ENCODE results near the gene SPATA24. TPM values are rescaled to one million over a fixed set of nuclear protein-coding genes. Genes with fewer than 3 reads are reported as not detected.

SPATA24 gene
- total RNA-seq, 1 experiment from 2014 or later = 6.5 TPM

GRCh38 chr5:139374909-139375308 lies 29.0 kb downstream of the SPATA24 start:
- Histone ChIP-seq H2AFZ (no peak overlapping the region), H3K9me3 (ENCODE audit: insufficient read depth, low read depth) (no peaks in the 10 kb centered on the region), H3K4me3 (no peak overlapping the region), H3K4me2 (no peak overlapping the region), H3K4me1 (replicated peaks; ENCODE audit: insufficient read depth) (peaks cover 33% of the 10 kb centered on the region), H3K79me2 (ENCODE audit: low read depth) (no peaks in the 10 kb centered on the region), H3K36me3 (ENCODE audit: low read depth) (peaks cover 14% of the 10 kb centered on the region; the same call in 1 of the 2 replicates), H3K27me3 (ENCODE audit: insufficient read depth, low read depth) (no peaks in the 10 kb centered on the region), H3K27ac (no peak overlapping the region), H3F3A (ENCODE audit: insufficient read depth, low read depth) (peaks cover 41% of the 10 kb centered on the region), H3K9me2 (ENCODE audit: insufficient read depth) (no peaks in the 10 kb centered on the region), H4K20me1 (ENCODE audit: insufficient read depth) (no peaks in the 10 kb centered on the region)
- TF ChIP-seq CTCF (conservative IDR thresholded peaks at IDR 0.05) = no peak
- no peak for TF ChIP-seq EZH2 (IDR thresholded peaks at IDR 0.05; ENCODE audit: low read depth)
- DNase-seq = no peak
- intact Hi-C loops (cut with micrococcal nuclease; ENCODE audit: unreplicated experiment) = no loop called here
- no TSS peak for BruUV-seq (replicated peaks)
- ChIA-PET POLR2A (ENCODE audit: unreplicated experiment) (no interaction called here), CTCF (no interaction called here)

DNA sequence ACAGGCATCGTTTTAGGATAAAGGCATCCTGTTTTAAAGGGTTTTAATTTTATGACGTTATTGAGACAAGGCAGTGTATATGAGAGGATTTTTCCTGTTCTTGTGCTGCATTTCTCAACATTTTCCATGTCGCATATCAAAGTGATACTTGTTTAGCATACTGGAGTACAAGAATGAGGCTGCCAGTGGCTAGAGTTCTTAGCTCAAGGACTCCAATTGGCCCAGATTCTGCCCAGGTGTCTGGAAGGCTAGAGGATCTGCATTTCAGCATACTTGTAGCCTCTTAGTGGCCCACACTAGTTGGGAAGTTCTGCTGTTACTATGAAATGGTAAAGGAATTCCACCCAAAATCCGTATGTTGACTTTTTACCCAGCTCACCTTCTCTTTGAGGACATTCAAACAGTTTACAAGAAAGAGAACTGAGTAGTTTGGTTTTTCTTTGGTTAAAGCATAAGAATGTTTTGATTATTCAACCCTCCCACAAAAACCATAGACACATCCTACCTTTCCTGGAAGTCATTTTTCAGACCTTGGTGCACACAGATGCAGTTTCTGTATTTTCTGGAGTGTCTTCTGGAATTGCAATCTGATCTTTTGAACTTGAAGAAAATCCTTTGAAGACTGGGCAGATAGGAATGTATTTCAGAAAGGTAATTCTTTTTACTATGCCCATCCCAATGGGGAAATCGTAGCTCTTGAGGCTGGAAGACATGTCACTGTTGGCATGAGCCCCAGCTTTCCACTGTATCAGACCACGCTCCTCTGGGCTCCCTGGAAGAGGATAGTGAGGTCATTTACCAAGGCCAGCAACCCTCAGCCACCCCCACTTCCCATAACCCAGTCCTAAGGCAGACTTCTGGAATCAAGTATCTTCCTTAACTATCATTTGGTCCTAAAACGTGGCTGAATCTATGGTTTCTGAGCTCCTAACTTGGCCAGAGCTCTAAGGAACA lies 32.1 kb downstream of the SPATA24 start:
- Histone ChIP-seq H3K9me3 (ENCODE audit: insufficient read depth, low read depth) (no peaks in the 10 kb centered on the region), H2AFZ (no peak overlapping the region), H3K27me3 (ENCODE audit: insufficient read depth, low read depth) (no peaks in the 10 kb centered on the region), H3K79me2 (ENCODE audit: low read depth) (no peaks in the 10 kb centered on the region), H4K20me1 (ENCODE audit: insufficient read depth) (peaks cover 6% of the 10 kb centered on the region; the same call in 1 of the 2 replicates), H3K27ac (no peak overlapping the region), H3K4me1 (replicated peaks; ENCODE audit: insufficient read depth) (peaks cover 33% of the 10 kb centered on the region), H3F3A (ENCODE audit: insufficient read depth, low read depth) (peaks cover 49% of the 10 kb centered on the region), H3K4me3 (no peak overlapping the region), H3K4me2 (no peak overlapping the region), H3K9me2 (ENCODE audit: insufficient read depth) (no peaks in the 10 kb centered on the region), H3K36me3 (ENCODE audit: low read depth) (peaks cover 14% of the 10 kb centered on the region; the same call in 1 of the 2 replicates)
- no peak for TF ChIP-seq CTCF (conservative IDR thresholded peaks at IDR 0.05)
- TF ChIP-seq EZH2 (IDR thresholded peaks at IDR 0.05; ENCODE audit: low read depth) = no peak
- POLR2A ChIA-PET (ENCODE audit: unreplicated experiment) = no interaction called here
- no TSS peak for BruUV-seq (replicated peaks)
- DNase-seq = no peak
- CTCF ChIA-PET = interaction anchor here (0.5 kb wide), 1 partner anchor 125 kb away, joined by 6 read pairs; no protein-coding TSS in a partner anchor
- intact Hi-C loops (cut with micrococcal nuclease; ENCODE audit: unreplicated experiment) = no loop called here

DNA sequence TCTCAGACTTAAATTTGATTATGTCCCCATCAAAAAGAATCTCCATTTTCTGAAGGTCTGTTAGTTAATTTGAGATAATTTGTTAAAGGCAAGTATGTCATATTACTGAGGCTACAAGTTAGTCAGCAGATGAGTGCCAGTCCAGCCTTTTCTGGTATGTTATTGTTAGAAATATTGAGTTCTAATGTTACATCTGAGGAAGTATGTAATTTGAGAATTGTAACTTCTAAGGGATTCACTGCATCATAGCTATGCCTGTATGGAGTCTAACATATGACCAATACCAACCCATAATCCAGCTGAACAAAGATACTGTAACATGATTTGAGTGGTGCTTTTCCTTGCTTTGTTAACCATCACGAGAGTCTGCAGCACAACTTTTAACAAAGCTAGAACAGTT lies 34.7 kb downstream of the SPATA24 start:
- Histone ChIP-seq H3K27me3 (ENCODE audit: insufficient read depth, low read depth) (no peaks in the 10 kb centered on the region), H3K4me3 (no peak overlapping the region), H3K36me3 (ENCODE audit: low read depth) (peaks cover 25% of the 10 kb centered on the region), H3K9me2 (ENCODE audit: insufficient read depth) (no peaks in the 10 kb centered on the region), H3K4me2 (no peak overlapping the region), H3K27ac (no peak overlapping the region), H3F3A (ENCODE audit: insufficient read depth, low read depth) (peaks cover 46% of the 10 kb centered on the region), H3K9me3 (ENCODE audit: insufficient read depth, low read depth) (no peaks in the 10 kb centered on the region), H3K4me1 (replicated peaks; ENCODE audit: insufficient read depth) (peaks cover 26% of the 10 kb centered on the region), H4K20me1 (ENCODE audit: insufficient read depth) (peaks cover 8% of the 10 kb centered on the region; the same call in 1 of the 2 replicates), H3K79me2 (ENCODE audit: low read depth) (no peaks in the 10 kb centered on the region), H2AFZ (no peak overlapping the region)
- intact Hi-C loops (cut with micrococcal nuclease; ENCODE audit: unreplicated experiment) = loop anchor here (5.0 kb wide), 1 partner anchor 802 kb away; no protein-coding TSS in a partner anchor
- no peak for TF ChIP-seq CTCF (conservative IDR thresholded peaks at IDR 0.05)
- no peak for TF ChIP-seq EZH2 (IDR thresholded peaks at IDR 0.05; ENCODE audit: low read depth)
- ChIA-PET POLR2A (ENCODE audit: unreplicated experiment) (no interaction called here), CTCF (interaction anchor here (0.7 kb wide), 1 partner anchor 397 kb away, joined by 3 read pairs; no protein-coding TSS in a partner anchor)
- no TSS peak for BruUV-seq (replicated peaks)
- DNase-seq = no peak
